CD4-positive, alpha-beta T cell treated with Interleukin-17A for 1 hour (primary cell): ENCODE results near the gene VDAC1.
"Not testable (repeated sequence)": the region's sequence is repeated elsewhere in the genome, so short reads cannot be mapped to it uniquely, and the experiment has no call there.

Source experiments
- DNase-seq: peaks from one replicate; pipeline ENCODE4 v3.0.0-alpha.2; 2020

Gene VDAC1

GRCh38 chr5:133994990-133995333 is 9.8 kb downstream of the VDAC1 start:
- no peak for DNase-seq

GRCh38 chr5:133994297-133994989 is 10.3 kb downstream of the VDAC1 start:
- DNase-seq = no peak

GRCh38 chr5:133993185-133993936 is 11.4 kb downstream of the VDAC1 start:
- no peak for DNase-seq

GRCh38 chr5:133992429-133993155 is 12.2 kb downstream of the VDAC1 start:
- no peak for DNase-seq

- DNase-seq = no peak
Measured at GRCh38 chr5:133991171-133991910, 13.4 kb downstream of the VDAC1 start.

- DNase-seq = no peak
Measured at GRCh38 chr5:133990396-133990795, 14.4 kb downstream of the VDAC1 start.

- no peak for DNase-seq
Measured at GRCh38 chr5:133985540-133986180, 19.1 kb downstream of the VDAC1 start.

- DNase-seq = no peak
Measured at GRCh38 chr5:133983674-133984073, 21.1 kb downstream of the VDAC1 start.

GRCh38 chr5:133981714-133982113 is 23.1 kb downstream of the VDAC1 start:
- no peak for DNase-seq

- DNase-seq = no peak
Measured at GRCh38 chr5:133980652-133981051, 24.1 kb downstream of the VDAC1 start.

GRCh38 chr5:133978943-133979342 is 25.8 kb downstream of the VDAC1 start:
- no peak for DNase-seq

GRCh38 chr5:133977858-133978257 is 26.9 kb downstream of the VDAC1 start:
- no peak for DNase-seq

- no peak for DNase-seq
Measured at GRCh38 chr5:133977161-133977787, 27.5 kb downstream of the VDAC1 start.

GRCh38 chr5:133975546-133975945 is 29.2 kb downstream of the VDAC1 start:
- DNase-seq = not testable (repeated sequence)

- no peak for DNase-seq
Measured at GRCh38 chr5:133974142-133974541, 30.6 kb downstream of the VDAC1 start.

- DNase-seq = no peak
Measured at GRCh38 chr5:133970325-133970909, 34.4 kb downstream of the VDAC1 start.

GRCh38 chr5:133969654-133970324 is 35.0 kb downstream of the VDAC1 start:
- no peak for DNase-seq

GRCh38 chr5:133968204-133968980 is 36.4 kb downstream of the VDAC1 start, which contains the start of gene C5orf15:
TSS of gene C5orf15 (minus strand) at chr5:133968625. CDS start at chr5:133968584, 41 bp downstream.
- peak; percentile 94 for DNase-seq

GRCh38 chr5:133967698-133968203 is 37.0 kb downstream of the VDAC1 start:
- DNase-seq = peak; percentile 43

- DNase-seq = no peak
Measured at GRCh38 chr5:133967124-133967523, 37.7 kb downstream of the VDAC1 start.
